ENCODE results near the gene PCDHGA4.
"Not testable (repeated sequence)": the region's sequence is repeated elsewhere in the genome, so short reads cannot be mapped to it uniquely, and the experiment has no call there.

GRCh38 chr5:141332571-141332970, 22.2 kb upstream of the PCDHGA4 start:
- not testable (repeated sequence) for TF ChIP-seq POLR2A, CTCF (IDR thresholded peaks at IDR 0.05)
